Skeletal muscle satellite cell (primary cell): ENCODE results near the gene ATP9A.

Experiments used
- H3K27me3 ChIP-seq: 2 replicates; pipeline ENCODE4 v1.7.0; 2013; ENCODE audit warnings: low read length; ENCODE audit not compliant: control insufficient read depth, insufficient read depth
- H3K36me3 ChIP-seq: 2 replicates; pipeline ENCODE4 v1.7.0; 2013; ENCODE audit warnings: mild to moderate bottlenecking, control low read depth, low read length; ENCODE audit not compliant: insufficient read depth
- H3K4me1 ChIP-seq: 2 replicates; pipeline ENCODE4 v1.7.0; 2013; ENCODE audit warnings: low read length; ENCODE audit not compliant: control insufficient read depth, insufficient read depth
- H3K4me2 ChIP-seq: 2 replicates; pipeline ENCODE4 v1.7.0; 2013; ENCODE audit warnings: mild to moderate bottlenecking, low read length
- H3K4me3 ChIP-seq: 2 replicates; pipeline ENCODE4 v1.7.0; 2013; ENCODE audit warnings: low read length
- H3K9ac ChIP-seq: 2 replicates; pipeline ENCODE4 v1.7.0; 2013; ENCODE audit warnings: mild to moderate bottlenecking, low read depth, low read length, moderate library complexity
- H3K9me3 ChIP-seq: replicated peaks from 2 replicates; pipeline ENCODE4 v1.7.0; 2013; ENCODE audit warnings: mild to moderate bottlenecking, control low read depth, low read length

ATP9A gene

GRCh38 chr20:51610761-51611624, 157.2 kb downstream of the ATP9A start:
- Histone ChIP-seq H3K4me2 (no peak overlapping the region), H3K9ac (no peak overlapping the region), H3K9me3 (no peaks in the 10 kb centered on the region), H3K4me1 (no peaks in the 10 kb centered on the region), H3K4me3 (no peak overlapping the region), H3K27me3 (no peaks in the 10 kb centered on the region), H3K36me3 (no peaks in the 10 kb centered on the region)

- H3K9me3 ChIP-seq = no peaks in the 10 kb centered on the region
- no peak overlapping the region for H3K9ac ChIP-seq
- no peak overlapping the region for H3K4me2 ChIP-seq
- H3K36me3 ChIP-seq = no peaks in the 10 kb centered on the region
- H3K4me1 ChIP-seq = no peaks in the 10 kb centered on the region
- no peaks in the 10 kb centered on the region for H3K27me3 ChIP-seq
- no peak overlapping the region for H3K4me3 ChIP-seq
These were observed 158.1 kb downstream of the ATP9A start for GRCh38 chr20:51610111-51610510.

- Histone ChIP-seq H3K27me3 (no peaks in the 10 kb centered on the region), H3K36me3 (no peaks in the 10 kb centered on the region), H3K9ac (no peak overlapping the region), H3K4me3 (no peak overlapping the region), H3K4me2 (no peak overlapping the region), H3K4me1 (no peaks in the 10 kb centered on the region), H3K9me3 (no peaks in the 10 kb centered on the region)
These were observed 158.9 kb downstream of the ATP9A start for GRCh38 chr20:51609251-51609650.

- Histone ChIP-seq H3K27me3 (no peaks in the 10 kb centered on the region), H3K36me3 (no peaks in the 10 kb centered on the region), H3K9ac (no peak overlapping the region)
These were observed 160.1 kb downstream of the ATP9A start for GRCh38 chr20:51608061-51608460.

GRCh38 chr20:51607170-51607569, 161.0 kb downstream of the ATP9A start:
- Histone ChIP-seq H3K4me2 (no peak overlapping the region), H3K27me3 (no peaks in the 10 kb centered on the region), H3K4me3 (no peak overlapping the region), H3K9me3 (no peaks in the 10 kb centered on the region), H3K4me1 (no peaks in the 10 kb centered on the region), H3K36me3 (no peaks in the 10 kb centered on the region), H3K9ac (no peak overlapping the region)

More at GRCh38 chr20:51608061-51608460, 160.1 kb downstream of the ATP9A start:
- no peaks in the 10 kb centered on the region for H3K9me3 ChIP-seq
- no peak overlapping the region for H3K4me3 ChIP-seq
- no peak overlapping the region for H3K4me2 ChIP-seq
- H3K4me1 ChIP-seq = no peaks in the 10 kb centered on the region

- Histone ChIP-seq H3K4me2 (no peak overlapping the region), H3K4me1 (no peaks in the 10 kb centered on the region), H3K27me3 (no peaks in the 10 kb centered on the region), H3K4me3 (no peak overlapping the region), H3K36me3 (no peaks in the 10 kb centered on the region), H3K9me3 (no peaks in the 10 kb centered on the region), H3K9ac (no peak overlapping the region)
These were observed 163.3 kb downstream of the ATP9A start for GRCh38 chr20:51604851-51605250.

- no peak overlapping the region for H3K9ac ChIP-seq
- no peak overlapping the region for H3K4me2 ChIP-seq
These were observed 166.1 kb downstream of the ATP9A start for GRCh38 chr20:51602131-51602530.

DNA sequence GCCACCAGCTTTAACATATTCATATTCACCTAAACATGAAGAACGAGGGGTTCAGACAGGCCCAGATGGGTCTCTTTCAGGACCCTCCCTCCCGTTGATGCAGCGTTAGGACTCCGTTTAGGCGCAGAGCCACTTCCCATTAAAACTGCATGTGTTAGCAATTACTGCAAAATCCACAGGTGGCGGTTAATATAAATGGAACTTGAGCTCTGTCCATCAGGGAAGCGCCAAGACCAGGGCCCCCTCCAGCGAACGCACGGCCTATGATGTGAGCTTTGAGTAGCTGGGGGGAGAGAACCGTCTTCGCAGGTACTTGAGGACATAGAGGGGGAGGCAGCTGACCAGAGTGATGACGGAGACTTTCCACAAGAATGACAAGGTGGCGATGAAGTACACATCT, 167.2 kb downstream of the ATP9A start:
- Histone ChIP-seq H3K4me3 (no peak overlapping the region), H3K9ac (no peak overlapping the region), H3K4me2 (no peak overlapping the region), H3K9me3 (no peaks in the 10 kb centered on the region), H3K4me1 (no peaks in the 10 kb centered on the region), H3K36me3 (no peaks in the 10 kb centered on the region), H3K27me3 (no peaks in the 10 kb centered on the region)

More at GRCh38 chr20:51602131-51602530, 166.1 kb downstream of the ATP9A start:
- Histone ChIP-seq H3K9me3 (no peaks in the 10 kb centered on the region), H3K4me1 (no peaks in the 10 kb centered on the region), H3K27me3 (no peaks in the 10 kb centered on the region), H3K36me3 (no peaks in the 10 kb centered on the region), H3K4me3 (no peak overlapping the region)

GRCh38 chr20:51600016-51600420, 168.2 kb downstream of the ATP9A start:
- Histone ChIP-seq H3K4me3 (no peak overlapping the region), H3K9me3 (no peaks in the 10 kb centered on the region), H3K36me3 (no peaks in the 10 kb centered on the region), H3K27me3 (no peaks in the 10 kb centered on the region), H3K4me2 (no peak overlapping the region), H3K4me1 (no peaks in the 10 kb centered on the region), H3K9ac (no peak overlapping the region)

- Histone ChIP-seq H3K9ac (no peak overlapping the region), H3K4me2 (no peak overlapping the region), H3K4me3 (no peak overlapping the region), H3K27me3 (no peaks in the 10 kb centered on the region), H3K4me1 (peaks cover 10% of the 10 kb centered on the region), H3K9me3 (no peaks in the 10 kb centered on the region), H3K36me3 (no peaks in the 10 kb centered on the region)
These were observed 169.6 kb downstream of the ATP9A start for GRCh38 chr20:51598556-51598955.

DNA sequence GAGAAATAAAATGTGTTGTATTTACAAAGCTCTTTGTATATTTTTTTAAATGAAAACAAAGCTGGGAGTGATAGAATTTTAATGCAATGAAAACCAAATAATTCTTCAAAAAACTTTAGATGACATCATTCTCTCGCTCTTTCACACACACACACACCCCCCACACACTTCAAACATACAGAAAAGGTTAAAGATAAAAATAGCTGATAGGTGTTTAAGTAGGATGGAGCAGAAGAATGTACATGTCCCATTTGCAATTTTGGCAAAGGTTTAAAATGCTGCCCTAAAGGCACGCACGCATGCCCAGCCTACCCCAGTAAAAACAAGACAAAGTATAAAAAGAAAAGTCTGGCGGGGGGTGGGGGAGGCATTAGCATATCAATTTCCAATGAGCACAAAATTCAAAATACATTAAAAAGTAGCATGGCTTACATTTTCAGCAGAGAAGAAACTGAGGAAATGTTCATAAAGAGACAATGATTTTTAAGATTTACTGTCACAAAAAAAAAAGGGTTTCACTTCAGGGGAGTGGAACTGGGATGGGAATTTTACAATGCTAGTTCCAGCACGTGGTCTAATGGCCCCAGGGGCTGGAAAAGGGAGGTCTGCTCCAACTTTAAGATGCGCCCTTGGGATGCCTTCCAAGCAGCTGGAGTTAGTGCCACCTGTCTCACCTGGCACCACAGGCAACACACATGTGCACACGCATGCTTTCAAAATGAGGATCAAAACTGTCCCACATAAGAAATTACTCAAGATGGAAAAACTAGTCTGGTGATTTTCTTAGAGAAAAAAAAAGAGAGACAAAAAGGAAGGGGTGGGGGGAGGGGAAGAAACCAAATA, 170.6 kb downstream of the ATP9A start:
- H3K4me1 ChIP-seq = peaks cover 10% of the 10 kb centered on the region
- no peaks in the 10 kb centered on the region for H3K36me3 ChIP-seq
- no peak overlapping the region for H3K4me2 ChIP-seq
- no peak overlapping the region for H3K4me3 ChIP-seq
- H3K9me3 ChIP-seq = no peaks in the 10 kb centered on the region
- no peaks in the 10 kb centered on the region for H3K27me3 ChIP-seq
- H3K9ac ChIP-seq = no peak overlapping the region
